ENCODE measurements around the gene HOXD11.

Gene HOXD11

DNA sequence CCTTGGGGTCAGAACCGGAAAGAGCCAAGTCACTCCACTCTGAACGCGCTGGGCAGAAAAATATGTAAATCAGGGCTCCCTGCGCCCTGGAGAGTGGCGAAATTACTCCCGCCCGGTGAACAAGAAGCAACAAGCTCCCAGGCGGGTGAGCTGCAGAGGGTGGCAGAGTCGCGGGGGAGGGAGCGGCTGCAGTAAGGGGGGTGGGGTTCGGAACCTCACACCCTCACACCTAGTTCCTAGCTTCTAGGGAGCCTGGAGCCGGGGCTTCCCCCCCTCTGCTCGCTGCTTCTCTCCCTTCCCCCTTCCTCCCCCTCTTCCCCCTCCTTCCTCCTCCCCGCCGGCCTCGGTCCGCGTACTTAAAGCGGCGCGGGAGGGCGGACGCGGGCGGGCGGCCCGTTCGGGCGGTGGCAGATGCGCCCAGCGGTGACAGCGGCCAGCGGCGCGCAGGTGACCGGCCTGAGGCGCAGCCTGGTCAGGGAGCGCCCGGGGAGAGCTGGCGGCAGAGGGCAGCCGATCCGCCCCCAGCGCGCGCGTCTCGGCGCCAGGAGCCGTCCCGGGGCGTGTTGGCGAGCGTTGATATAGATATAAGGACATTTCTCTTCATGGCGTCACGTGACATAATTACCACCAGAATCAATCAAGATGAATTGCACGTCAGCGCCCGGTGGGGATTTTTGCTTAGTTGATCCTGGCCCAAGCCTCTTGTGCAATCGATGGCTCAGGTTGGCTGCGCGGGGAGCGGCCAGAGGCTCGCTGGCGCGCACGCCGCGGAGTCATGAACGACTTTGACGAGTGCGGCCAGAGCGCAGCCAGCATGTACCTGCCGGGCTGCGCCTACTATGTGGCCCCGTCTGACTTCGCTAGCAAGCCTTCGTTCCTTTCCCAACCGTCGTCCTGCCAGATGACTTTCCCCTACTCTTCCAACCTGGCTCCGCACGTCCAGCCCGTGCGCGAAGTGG, at the start of gene HOXD11:
HOXD11 (plus strand) TSS at position 700 of the 959 bp plus-strand sequence; CDS start at position 776, 76 bp downstream.
- DNase-seq: no peak

DNA sequence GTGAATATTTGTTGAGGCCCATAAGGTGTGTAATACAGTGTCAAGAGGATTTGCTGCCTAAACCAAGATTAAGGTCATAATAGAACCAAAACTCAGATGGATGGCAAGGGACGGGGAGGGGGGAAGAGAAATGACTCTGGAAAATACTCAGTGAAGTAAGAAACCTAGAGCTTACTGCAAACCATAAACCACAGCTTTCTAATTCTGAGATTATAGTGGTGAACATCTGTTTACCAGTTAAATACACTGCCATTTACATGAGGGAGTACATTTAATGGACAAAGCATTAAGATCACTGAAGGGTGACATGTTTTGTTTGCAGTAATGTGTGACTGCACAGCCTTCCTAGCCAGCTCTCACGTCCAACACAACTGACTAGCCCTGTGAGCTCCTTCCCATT, 43.1 kb upstream of the HOXD11 start:
- no peak for DNase-seq

DNA sequence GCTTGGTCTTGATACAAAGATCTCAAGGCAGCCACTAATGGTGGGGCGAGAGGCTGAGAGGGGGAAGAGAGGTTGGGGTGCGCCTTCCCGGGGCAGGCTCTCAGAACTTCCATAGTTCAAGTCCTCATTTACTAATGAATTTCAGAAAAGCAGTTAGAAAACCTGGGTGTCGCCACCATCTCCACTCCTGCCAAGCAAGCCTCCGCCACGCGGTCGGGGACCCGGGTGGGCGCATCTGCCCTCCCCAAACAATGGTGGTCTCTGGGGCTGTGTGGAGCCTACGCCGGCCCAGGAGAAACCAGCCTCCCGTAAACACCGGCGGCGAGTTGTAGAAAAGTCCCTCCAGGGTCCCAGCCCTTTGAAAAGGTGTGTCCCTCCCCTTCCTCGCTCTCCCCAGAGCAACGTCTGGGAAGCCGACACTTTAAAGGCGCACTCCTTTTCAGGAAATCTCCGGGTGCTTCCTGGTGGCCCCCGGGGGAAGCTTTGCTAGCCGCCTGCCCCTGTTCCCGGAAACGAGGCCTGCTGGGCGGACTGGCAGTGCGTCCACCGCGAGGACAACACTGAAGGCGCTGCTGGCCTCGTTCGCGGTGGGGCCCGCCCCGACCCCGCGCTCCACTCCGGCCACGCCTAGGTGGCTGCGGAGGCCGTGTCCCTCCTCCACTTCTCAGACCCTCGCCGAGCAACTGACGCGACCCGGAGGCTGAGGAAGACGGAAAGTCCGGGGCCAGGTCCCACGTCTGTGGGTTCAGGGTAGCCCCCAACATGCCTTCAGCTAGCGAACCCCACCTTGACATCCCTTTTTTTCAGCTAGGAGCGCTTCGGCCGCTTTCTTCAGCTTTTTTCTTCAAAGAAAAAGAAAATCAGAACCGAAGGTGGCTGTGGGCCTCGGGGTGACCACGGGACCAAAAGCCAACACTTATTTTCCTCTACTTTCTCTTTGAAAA, 40.2 kb upstream of the HOXD11 start:
- no peak for DNase-seq

DNA sequence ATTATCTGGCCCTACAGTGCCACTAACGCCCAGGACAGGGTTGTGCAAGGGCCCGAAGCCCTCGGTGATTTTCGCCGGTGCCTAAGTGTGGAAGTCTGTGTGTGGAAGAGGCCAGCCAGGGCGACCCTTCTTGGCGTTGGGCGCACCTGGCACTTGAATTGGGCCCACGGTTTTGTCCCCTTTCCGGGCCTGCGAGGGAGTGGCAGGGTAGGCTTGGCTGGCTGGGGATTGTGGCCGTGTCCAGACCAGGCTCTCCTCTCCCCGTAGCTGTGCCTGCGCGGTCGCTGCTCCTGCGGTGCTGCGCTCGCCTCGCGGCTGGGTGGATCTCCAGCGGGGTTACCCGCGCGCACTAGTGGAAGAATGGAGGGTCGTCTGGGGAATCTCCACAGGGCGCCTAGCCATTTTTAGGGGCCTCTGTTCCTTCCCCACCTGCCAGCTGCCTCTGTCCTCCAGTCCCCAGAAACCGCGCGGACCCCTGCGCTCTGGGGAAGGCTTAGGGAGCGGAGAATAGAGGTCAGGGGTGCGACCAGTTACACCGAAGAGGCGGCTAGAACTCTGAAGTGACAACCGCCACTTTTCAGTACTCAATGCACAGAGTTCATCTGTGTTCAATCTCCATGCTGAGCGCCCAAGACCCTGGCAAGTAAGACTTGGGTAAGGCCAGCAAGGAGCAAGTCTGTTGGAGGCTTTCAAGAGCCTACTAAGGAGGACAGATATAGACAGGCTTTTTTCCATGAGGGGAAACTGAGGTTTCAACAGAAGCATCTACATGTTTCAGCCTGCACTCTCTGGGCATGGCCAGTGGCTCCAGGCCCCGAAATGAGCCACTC, 39.3 kb upstream of the HOXD11 start:
- DNase-seq: no peak

DNA sequence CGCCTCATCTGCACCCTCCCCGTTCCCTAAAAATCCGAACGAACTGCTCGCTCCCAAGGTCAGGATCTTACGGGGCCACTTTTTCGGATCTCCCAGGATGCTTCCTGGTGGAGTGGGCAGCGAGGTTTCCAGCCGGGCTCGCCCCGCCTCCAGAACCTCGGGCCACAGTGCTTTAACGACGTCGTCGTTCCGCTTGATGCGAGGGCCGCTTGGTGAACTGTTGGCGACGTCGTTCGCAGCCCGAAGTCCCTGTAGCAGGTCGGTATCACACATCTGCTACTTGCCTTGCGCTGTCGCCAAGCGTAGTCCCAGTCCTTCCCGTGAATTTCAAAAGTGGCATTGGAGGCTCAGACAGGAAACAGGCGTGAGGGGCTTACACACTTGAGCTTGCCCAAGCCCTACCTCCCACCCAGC, 38.7 kb upstream of the HOXD11 start:
- DNase-seq: no peak

DNA sequence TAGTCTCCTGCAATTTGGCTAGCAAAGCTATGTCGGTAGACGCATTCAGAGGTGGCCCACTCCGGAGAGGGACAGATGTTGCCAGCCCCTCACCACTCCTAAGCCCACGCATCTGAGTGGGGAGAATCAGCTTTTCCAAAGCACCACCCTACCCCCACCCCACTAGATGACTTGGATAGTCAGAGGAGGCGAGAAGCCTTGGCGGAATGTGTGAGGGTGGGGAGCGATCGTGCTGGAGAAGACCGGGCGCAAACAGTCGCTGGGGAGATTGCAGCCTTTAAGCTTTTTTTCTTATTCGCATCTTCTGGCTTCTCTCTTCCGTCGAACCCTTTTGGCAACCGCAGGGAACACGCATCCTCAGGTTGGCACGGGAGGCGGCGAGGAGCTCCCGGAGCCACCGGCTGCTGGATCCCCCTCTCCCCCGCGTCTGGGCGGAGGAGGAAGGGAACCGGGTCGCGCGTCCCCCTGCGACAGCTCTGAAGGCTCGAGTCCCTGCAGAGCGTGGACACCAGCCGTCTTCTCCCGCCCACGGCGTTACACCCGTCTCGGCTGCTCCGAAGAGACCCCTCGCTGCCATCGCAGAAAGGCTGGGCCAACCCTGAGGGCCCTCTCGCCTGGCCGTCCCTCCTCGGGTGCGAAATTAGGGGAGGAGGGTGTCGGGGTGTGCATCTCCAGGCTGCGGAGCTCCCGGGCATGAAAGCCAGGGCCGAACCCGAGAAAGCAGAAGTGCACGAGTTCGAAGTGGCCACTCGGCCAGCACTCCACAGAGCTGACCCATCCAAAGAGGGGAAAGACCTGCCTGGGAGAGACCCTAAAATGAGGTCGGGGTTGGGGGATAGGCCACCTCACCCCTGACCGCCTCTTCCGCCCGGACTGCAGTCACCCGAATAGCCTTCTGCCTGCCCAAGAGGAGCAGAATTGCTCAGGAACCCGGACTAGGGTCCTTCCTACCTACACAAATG, 35.5 kb upstream of the HOXD11 start:
- DNase-seq: no peak

DNA sequence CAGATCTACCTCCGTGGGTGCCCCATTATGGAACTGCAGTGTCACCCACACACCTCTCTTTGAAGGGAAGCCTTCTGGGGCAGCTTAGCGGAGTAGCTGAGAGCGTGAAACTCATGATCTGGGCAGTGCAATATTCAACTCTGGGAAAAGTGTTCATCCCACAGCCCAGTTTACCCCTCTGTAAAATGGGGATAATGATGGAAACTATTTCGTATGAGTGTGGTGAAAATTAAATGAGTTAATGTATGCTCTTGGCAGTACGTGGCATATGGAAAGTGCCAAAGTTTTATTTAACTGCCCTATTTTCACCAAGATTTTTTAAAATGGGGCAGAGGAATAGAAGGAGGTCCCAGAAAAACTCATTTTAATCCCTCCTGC, 34.8 kb upstream of the HOXD11 start:
- DNase-seq: no peak

DNA sequence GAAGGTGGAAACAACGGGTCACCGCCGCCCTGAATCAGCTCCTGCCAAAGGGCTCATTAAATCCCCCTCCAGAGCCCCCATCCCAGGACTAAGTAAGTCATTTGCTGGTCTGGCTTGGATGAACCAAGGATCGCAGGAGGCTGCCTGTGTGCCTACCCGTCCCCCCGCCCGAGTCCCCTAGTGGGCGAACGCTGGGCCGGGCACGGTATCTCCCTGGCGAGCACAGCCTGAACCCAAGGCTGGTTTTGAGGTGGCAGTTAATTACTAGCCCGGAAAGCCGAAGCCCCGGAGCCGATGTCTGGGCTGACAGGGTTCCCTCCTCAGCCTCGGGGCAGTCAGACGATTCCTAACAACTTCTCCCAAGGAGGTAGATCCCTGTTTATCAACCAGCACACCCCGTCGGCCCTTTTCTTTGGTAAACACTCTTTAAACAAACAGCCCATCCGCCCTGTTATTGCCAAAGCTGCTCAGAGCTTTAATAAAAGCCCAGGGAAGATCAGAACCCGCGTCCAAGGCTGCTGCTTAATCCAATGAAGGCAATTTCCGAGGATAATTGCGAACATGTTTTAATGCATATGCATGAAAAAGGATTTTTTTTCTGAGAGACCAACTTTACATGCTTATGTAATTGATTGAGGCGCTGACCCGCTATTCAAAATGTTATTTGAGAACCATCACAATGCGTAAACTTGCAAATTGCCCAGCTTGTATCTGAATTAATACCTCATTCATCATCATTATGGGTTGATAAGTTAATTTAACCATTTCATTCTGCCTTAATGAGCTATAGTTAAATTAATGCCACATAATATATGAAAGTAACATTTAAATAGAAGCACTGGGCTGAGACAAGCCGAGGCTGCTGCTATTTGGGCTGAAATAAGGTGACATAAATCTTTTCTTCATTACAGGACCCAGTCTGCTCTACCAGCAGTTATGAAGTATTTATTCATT, 33.9 kb upstream of the HOXD11 start:
- DNase-seq: no peak

DNA sequence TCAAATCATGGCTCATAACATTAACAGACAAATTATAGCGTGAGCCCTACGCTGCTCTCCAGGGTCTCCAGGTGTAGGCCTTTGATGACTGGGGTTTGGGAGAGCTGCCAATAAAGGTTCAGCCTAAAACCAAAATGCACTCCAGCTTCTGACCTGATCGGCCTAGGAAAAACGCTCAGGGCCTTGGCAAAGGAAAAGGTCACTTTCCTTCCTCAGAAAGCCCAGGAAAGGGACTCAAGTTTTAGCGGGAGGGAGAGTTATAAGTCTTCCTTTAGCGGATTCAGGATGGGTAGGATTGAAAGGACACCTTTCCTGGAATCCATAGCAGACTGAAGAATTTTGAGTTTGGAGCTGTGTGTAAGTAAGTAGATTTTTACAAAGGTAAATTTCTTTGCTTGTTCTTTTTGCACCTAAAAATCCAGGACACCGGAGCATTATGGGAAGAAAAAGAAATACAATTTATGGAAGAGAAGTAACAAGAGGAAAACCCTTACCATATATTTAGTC, 32.1 kb upstream of the HOXD11 start:
- no peak for DNase-seq

DNA sequence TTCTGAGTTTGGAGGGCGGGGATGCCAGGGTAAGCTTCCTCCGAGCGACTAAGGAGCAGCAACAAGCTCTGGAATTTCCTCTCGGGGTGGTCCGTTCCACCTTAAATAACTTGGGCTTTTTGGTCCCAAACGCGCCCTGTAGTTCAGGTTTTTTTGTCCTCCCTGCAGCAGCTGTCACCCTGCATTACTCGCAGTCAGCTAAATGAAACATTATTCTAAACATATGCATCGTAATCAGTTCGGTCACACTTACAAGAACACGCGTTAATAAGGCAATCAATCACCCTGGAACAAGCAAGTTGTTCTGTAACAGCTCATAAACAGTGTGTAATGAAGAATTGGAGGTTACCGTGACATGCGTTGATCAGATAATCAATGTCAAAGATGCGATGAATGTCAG, 31.6 kb upstream of the HOXD11 start:
- no peak for DNase-seq

DNA sequence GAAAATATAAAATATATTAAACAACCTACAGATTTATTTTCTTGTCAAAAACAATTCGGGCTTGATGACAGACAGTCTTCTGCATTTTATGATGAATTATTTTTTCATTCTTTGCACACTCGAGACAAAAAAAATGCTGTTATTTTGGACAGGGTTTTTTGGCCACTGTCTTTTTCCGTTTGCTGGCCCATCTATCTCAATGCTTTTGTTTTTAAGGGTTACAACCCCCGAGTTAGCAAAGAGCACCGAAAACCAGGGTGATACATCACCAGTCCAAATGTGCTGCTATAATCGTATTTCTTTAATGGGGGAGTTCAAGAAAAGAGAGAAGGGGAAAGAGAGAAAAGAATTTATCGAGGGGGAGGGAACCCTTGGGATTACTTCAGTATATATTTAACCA, 31.0 kb upstream of the HOXD11 start:
- no peak for DNase-seq

DNA sequence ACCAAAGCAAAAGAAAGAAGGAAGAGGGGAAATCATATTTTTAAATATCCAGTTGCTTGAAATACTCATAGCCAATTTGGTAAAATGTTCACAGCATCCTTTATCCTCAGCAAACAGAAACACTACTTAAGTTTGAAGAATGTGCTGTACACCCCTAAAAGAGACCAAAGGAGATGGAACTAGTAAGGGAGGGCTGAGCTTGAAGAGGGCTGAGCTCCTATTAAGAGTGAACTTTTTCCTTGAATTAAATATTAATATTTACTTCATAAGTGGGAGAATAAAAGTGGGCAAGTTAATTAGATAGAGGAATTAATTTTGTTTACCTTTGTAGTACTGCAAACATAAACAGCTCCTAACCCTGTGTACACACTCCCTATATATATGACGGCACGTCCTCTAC, 30.3 kb upstream of the HOXD11 start:
- no peak for DNase-seq

DNA sequence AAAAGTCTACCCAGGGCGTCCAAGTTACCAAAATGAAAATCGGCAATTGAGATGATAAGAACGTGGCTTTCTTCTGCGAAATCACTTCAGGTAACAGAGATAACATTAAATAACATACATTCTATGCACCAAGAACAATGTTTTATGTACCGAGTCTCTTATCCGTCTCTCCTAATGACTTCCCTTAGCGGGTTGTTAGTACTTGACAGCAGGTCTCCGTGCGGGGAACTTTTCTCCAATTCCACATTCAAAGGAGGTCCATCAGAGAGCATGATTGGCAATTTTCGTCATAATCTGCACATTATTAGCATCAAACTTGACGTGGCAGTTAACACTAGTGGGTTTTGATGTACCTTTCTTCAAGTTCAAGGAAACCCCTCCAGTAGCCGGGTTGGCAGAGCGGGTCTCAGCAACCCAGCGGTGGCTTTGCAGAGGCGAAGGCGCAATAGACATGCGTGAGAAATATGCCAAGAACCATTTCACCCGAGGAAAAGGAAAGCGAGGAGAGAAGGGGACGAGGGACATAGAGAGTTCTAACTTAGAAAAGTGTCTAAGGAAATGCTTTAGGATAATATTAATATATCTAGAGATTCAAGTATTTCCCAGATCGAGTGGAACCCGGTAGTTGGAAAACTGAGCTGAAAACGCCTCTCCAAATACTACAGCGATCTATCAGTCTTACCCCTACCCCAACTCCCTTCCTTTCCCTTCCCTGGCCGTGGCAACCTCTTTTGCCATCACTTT, 28.4 kb upstream of the HOXD11 start:
- DNase-seq: no peak

DNA sequence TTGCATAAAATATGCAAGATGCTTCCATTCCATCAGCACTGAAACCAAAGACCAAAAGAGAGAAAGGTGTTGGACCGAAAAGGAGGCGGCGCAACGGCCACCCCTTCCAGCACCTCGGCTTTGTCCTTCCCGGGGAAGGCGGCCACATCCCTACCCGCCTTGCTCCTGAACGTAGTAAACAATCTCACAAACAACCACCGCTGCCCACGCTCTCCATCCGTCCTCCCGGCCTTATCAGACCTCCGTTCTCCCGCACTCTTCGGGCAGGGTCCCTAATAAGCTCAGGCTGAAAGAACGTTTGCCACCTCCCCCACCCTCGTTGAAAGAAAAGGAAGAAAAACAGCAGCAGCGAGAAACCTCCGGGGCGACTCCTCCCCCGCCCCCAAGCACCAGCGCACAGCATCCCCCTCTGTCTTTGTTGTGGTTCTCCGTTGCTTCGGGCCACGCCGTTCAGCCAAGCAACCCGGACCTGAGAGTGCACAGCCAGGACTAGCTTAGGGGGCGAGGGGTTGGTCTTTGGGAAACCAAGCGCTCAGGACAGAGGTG, 27.7 kb upstream of the HOXD11 start:
- no peak for DNase-seq

DNA sequence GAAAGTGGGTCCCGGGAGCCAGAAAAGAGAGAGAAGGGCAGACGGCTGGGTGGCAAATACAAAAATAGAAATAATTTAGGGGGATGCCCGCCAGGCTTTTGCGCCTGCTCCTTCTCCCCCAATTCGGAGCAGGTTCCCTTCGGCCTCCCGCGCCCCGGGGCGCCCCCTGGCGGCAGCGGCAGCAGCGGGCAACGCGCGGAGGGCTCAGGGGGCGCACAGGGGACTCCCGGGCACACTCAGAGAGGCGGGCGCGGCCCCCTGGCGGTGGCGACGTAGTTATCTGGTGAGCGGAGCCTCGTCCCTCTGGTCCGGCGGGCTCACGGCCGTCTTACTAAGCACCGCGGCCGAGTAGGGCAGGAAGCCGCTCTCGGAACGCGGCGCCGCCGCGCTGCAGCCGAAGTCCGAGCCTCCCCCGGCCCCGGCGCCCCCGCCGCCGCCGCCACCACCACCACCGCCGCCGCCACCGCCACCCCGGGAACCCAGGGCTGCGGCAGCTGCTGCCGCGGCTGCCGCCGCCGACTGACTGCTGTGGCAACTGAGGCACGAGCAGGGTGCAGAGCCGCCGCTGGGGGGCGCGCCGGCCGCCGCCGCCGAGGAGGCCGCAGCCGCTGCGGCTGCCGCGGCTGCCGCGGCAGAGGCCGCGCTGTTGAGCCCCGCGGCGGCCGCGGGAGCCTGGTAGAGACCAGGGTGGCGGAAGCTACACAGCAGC, 27.1 kb upstream of the HOXD11 start:
- DNase-seq: no peak

DNA sequence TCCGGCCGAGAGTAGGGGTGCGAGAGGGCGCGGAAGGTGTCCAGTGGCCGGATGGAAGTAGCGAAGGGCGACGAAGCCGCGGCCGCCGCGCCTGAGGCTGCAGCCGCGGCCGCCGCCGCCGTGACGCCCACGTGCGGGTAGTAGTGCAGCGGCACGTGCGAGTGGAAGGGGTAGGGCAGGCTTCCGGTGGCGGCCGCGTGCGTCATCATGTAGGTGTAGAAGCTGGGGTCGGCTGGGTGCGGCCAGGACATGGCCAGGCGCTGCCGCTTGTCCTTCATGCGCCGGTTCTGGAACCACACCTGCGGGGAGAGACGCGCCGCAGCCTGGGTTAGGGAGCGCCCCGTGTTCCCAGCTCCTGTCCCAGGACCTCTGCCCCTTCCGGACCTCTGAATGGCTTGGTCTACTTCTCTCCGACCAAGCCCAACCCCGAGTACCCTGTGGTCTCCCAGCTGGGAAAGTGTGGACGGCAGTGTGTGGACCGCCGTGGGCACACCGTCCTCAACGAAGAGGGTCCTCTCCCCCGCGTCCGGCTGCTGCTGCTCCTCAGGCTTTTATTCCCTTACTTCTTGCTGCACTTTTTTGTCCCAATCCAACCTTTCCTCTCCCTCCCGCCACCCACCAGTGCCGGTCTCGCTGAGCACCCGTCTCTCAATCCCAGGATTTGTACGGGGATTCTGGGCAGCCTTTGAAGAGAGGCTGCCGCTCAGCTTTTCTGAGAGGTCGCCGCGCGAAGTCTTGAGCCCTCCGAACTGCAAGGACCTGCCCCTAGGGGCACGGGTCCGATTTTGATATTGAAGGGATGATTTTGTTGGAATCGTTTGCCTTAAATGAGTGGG, 26.3 kb upstream of the HOXD11 start:
- DNase-seq: no peak

DNA sequence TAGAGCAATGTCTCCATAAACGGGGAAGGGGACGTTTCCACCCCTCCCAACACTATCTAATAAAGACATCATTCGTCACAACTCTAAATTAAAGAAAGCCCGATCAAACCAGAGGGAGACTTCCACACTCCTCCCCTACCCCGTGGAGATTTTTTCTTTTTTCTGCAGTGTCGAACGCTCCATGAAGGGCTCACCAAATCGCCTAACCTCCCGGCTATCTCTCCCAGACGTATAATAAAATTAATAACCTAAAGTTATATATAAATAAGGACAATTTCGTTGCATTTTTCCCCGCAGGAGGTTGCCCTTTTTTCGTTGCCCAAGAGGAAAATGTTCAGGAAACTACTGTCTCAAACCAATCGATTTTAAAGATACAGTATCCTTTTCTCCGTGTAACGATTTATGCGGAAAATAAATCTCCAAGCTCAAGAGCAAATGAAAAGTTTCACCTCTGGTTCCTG, 25.7 kb upstream of the HOXD11 start:
- DNase-seq: no peak
